ENCODE results near the gene CRYBG1. TPM values are rescaled to one million over a fixed set of nuclear protein-coding genes. Genes with fewer than 3 reads are reported as not detected.

Gene CRYBG1
- total and polyA plus RNA-seq, 2 of the 13 experiments (the other 11 are each of a cell fraction or from before 2014, with no cell fraction given), result 10.1 to 21.9 TPM

- TF ChIP-seq HNF1A (IDR thresholded peaks at IDR 0.05; ENCODE audit: low read depth) (no peak), HNF1A (CRISPR knock-in tag; IDR thresholded peaks at IDR 0.05; ENCODE audit: borderline replicate concordance) (no peak; the same call in 1 of the 2 replicates), ZNF850 (CRISPR knock-in tag; conservative IDR thresholded peaks at IDR 0.05) (no peak), NR1H2 (CRISPR knock-in tag; IDR thresholded peaks at IDR 0.05; ENCODE audit: borderline replicate concordance, low read depth) (no peak), MED8 (CRISPR knock-in tag; IDR thresholded peaks at IDR 0.05; ENCODE audit: insufficient replicate concordance) (no peak), ZNF274 (CRISPR knock-in tag; IDR thresholded peaks at IDR 0.05) (no peak), POGK (CRISPR knock-in tag; conservative IDR thresholded peaks at IDR 0.05) (no peak), ZNF33B (CRISPR knock-in tag; IDR thresholded peaks at IDR 0.05) (no peak), GATAD2A (CRISPR knock-in tag; IDR thresholded peaks at IDR 0.05) (peak; percentile 71), SRSF4 (IDR thresholded peaks at IDR 0.05; ENCODE audit: low read depth, low read length, poor library complexity, severe bottlenecking) (no peak), KLF9 (CRISPR knock-in tag; IDR thresholded peaks at IDR 0.05; ENCODE audit: low read depth) (no peak), YEATS4 (CRISPR knock-in tag; IDR thresholded peaks at IDR 0.05; ENCODE audit: borderline replicate concordance) (no peak), SMARCC2 (IDR thresholded peaks at IDR 0.05) (no peak), MAFF (IDR thresholded peaks at IDR 0.05; ENCODE audit: low read depth, low read length) (no peak), NFAT5 (CRISPR knock-in tag; IDR thresholded peaks at IDR 0.05) (no peak), TAF1 (CRISPR knock-in tag; IDR thresholded peaks at IDR 0.05) (no peak), HDAC1 (CRISPR knock-in tag; IDR thresholded peaks at IDR 0.05) (no peak)
Observed at GRCh38 chr6:106557837-106558236, 197.3 kb downstream of the CRYBG1 start (continued).
